Gastrocnemius medialis (tissue), 4 donors: Measurements from ENCODE around the gene CABCOCO1. TPM values are rescaled to one million over a fixed set of nuclear protein-coding genes. Genes with fewer than 3 reads are reported as not detected.

Experiments
- ATAC-seq, 2 donors: fragments of 150-250 bp; one replicate each; pipeline ENCODE4 v1.9.1; 2016
- DNase-seq, 2 donors: peaks; one replicate each; pipeline ENCODE4 v3.0.0-alpha.2; 2019
- H3K27ac ChIP-seq, 4 donors: fragments of 200-600 bp; sonication (generic); 1 replicate in 1 of 4; 2 replicates in 3 of 4; pipeline ENCODE4 v1.5.1; 2016 to 2018; ENCODE audit warnings: mild to moderate bottlenecking in 2 of 4, moderate library complexity in 1 of 4
- H3K27me3 ChIP-seq, 3 donors: fragments of 200-600 bp; sonication (generic) in 2 of 3; 1 replicate in 1 of 3; 2 replicates in 2 of 3; pipeline versions ENCODE4 v1.5.1 to v1.6.0; 2016 to 2019; ENCODE audit warnings: mild to moderate bottlenecking in 1 of 3, moderate library complexity in 1 of 3
- H3K36me3 ChIP-seq, 2 donors: fragments of 200-600 bp; sonication (generic) in 1 of 2; one replicate each; pipeline ENCODE4 v1.5.1; 2017 to 2018
- H3K4me1 ChIP-seq, 2 donors: fragments of 200-600 bp; sonication (generic) in 1 of 2; one replicate each; pipeline ENCODE4 v1.5.1; 2016 to 2017; ENCODE audit warnings: mild to moderate bottlenecking in 2 of 2
- H3K4me3 ChIP-seq, 4 donors: fragments of 200-600 bp; sonication (generic) in 3 of 4; 1 replicate in 1 of 4; 2 replicates in 3 of 4; pipeline ENCODE4 v1.5.1; 2016 to 2019; ENCODE audit warnings: mild to moderate bottlenecking in 2 of 4
- H3K9me3 ChIP-seq, 3 donors: fragments of 200-600 bp; sonication (generic) in 2 of 3; 1 replicate in 1 of 3; 2 replicates in 2 of 3; pipeline ENCODE4 v1.5.1; 2016 to 2019
- POLR2A ChIP-seq, 2 donors: fragments of 450-650 bp; IDR thresholded peaks; one replicate each; pipeline ENCODE4 v1.6.1; 2017; ENCODE audit warnings: antibody characterized with exemption in 2 of 2, mild to moderate bottlenecking in 2 of 2, moderate library complexity in 2 of 2
- in situ Hi-C, 4 donors: fragments of 200-750 bp; cut with MboI; loops; one replicate each; pipeline versions ENCODE4 v1.15.0 to v1.8.0; 2017; ENCODE audit warnings: low sequenced_read_pairs in 4 of 4
- intact Hi-C: fragments of 100-400 bp; cut with DNase I; formaldehyde crosslinking; loops from one replicate; pipeline ENCODE4 v1.15.1; 2023; ENCODE audit warnings: low total_unique reads
- total RNA-seq, 4 donors: library from RNA; depleted of rRNA; stranded (reverse); fragments of >200 nt; gene quantifications; one replicate each; pipeline versions ENCODE4 v1.1.0 to v1.2.3, GENCODE V29; 2016
- TF ChIP-seq, protein P1 (sequence below), 5 experiments: fragments of 450-650 bp in 3 of 5; fragments of 200-600 bp in 2 of 5; sonication (generic) in 2 of 5; IDR thresholded peaks in 4 of 5; conservative IDR thresholded peaks in 1 of 5; 1 replicate in 4 of 5; 2 replicates in 1 of 5; pipeline ENCODE4 v1.5.1; 2016 to 2019; ENCODE audit warnings: antibody characterized with exemption in 5 of 5, mild to moderate bottlenecking in 3 of 5, moderate library complexity in 3 of 5

Gene CABCOCO1
- total RNA-seq, 4 donors from 2014 or later: not detected

DNA sequence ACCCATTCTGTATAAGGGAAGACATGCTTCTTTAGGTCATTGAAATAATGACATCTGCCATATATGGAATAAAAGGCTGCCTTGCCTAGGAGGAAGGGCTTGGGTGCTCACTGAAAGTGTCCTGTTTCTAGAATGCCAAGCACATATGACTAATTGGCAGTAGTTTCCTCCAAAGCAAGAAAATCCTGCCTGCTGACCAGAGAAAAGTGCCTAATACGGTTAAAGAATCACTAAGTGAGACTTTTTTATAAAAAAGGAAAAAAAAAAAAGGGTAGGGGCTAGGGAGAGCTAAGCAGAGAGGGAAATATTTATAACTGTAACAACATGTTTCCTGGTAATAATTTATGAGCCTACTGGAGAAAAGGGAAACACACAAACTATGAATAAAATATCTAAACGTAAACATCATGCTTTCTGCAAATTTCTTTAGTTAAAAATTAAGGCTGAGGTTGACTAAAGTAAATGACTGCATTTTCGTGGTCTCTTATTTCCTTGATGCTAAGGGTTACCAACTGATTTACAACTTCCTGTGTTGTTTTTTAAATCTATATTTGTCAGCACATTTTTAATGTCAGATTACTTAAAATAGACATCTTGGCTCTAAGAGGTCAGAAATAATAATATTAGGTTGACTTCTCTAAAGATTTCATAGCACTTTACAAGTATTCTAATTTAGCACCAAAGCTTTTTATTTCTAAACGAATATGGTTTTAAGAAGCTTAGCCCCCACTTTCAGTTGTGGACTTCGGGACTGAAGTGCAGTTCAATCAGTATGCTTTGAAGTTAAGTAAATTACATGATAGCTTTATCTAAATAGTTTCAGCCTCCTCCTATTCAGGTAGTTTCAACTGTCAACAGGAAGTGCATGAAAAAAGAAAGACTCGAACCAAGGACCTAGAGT lies 89.6 kb downstream of the CABCOCO1 start:
- no peak for TF ChIP-seq POLR2A (IDR thresholded peaks at IDR 0.05)
- TF ChIP-seq, protein P1, sequence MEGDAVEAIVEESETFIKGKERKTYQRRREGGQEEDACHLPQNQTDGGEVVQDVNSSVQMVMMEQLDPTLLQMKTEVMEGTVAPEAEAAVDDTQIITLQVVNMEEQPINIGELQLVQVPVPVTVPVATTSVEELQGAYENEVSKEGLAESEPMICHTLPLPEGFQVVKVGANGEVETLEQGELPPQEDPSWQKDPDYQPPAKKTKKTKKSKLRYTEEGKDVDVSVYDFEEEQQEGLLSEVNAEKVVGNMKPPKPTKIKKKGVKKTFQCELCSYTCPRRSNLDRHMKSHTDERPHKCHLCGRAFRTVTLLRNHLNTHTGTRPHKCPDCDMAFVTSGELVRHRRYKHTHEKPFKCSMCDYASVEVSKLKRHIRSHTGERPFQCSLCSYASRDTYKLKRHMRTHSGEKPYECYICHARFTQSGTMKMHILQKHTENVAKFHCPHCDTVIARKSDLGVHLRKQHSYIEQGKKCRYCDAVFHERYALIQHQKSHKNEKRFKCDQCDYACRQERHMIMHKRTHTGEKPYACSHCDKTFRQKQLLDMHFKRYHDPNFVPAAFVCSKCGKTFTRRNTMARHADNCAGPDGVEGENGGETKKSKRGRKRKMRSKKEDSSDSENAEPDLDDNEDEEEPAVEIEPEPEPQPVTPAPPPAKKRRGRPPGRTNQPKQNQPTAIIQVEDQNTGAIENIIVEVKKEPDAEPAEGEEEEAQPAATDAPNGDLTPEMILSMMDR (IDR thresholded peaks at IDR 0.05 in 4 of 5, conservative IDR thresholded peaks at IDR 0.05 in 1 of 5): no peak
- H3K9me3 ChIP-seq: no peaks in the 10 kb centered on the region
- no peaks in the 10 kb centered on the region for H3K36me3 ChIP-seq
- no peaks in the 10 kb centered on the region for H3K27me3 ChIP-seq
- ATAC-seq (no peak), DNase-seq (no peak)
- no peak overlapping the region for H3K4me3 ChIP-seq
- intact Hi-C loops: no loop called here
- no peak overlapping the region for H3K27ac ChIP-seq
- in situ Hi-C loops: no loop called here
- H3K4me1 ChIP-seq: peaks cover 4 to 22% of the 10 kb centered on the region in 2 donors

DNA sequence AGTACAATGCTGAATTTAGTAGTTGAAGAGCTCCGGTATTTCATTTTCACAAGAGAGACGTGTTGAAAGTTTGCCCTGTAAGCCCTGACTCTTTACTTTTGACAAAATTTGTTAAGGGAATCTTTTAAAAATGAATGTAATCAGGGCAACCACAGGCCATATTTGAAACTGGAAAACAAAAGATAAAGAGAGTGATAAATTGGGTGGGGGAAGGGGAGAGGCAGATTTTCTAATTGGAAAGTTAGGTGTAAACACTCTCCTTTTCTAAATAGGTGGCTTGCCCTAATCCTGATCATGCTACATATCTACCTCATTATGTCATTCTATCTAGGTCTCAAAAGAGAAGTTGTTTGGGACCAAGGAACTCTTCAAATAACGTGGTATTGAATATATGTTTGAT lies 90.7 kb downstream of the CABCOCO1 start:
- Histone ChIP-seq H3K4me1 (peaks cover 4 to 22% of the 10 kb centered on the region in 2 donors), H3K27ac (no peak overlapping the region), H3K4me3 (no peak overlapping the region), H3K9me3 (no peaks in the 10 kb centered on the region), H3K27me3 (no peaks in the 10 kb centered on the region), H3K36me3 (no peaks in the 10 kb centered on the region)
- in situ Hi-C loops: no loop called here
- intact Hi-C loops: no loop called here
- ATAC-seq: no peak
- TF ChIP-seq, protein P1 (IDR thresholded peaks at IDR 0.05 in 4 of 5, conservative IDR thresholded peaks at IDR 0.05 in 1 of 5): no peak
- TF ChIP-seq POLR2A (IDR thresholded peaks at IDR 0.05): no peak
- no peak for DNase-seq

DNA sequence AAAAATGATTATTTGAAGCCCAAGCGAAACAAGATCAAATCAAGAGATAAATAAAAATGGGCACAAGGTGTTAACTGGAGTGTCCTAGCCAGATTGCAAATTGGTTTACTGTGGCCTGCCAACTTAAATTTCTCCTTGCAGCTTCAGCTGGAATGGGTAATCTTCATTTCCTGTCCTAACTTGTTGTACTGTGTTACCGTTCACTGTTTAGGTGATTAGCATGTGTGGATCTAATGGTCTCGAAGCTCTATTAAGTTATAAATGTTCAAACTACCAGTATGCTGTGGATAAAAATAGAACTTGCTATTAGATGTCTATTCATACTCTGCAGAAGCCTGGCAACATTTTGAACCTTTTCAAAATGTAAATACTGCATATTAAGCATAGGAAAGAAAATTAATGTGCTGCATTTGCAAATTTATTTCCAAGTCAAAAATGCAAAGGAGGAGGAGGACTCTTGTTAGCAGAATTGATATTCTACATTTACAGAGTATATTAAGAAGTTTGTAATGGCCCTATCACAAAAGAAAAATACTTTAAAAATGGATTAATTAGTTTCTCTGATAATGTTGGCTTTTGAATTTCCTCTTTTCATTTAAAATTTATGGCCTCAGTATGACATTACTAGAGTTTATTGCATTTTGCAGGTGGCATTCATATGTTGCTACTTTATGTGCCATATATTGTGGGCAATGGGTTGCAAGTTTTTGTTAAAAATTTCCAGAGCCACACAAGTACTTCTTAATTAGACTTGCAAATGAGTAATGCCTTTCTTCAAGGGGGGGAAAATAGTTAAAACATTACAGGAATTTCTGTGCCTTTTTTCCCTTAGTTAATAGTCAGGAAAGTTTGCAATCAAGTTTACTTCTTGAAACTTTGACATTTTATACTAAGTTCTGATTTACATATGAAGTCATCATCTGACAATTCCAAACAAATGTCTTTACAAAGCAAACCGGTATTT lies 92.1 kb downstream of the CABCOCO1 start:
- Histone ChIP-seq H3K27ac (no peak overlapping the region), H3K4me1 (peaks cover 4 to 22% of the 10 kb centered on the region in 2 donors), H3K9me3 (no peaks in the 10 kb centered on the region), H3K4me3 (no peak overlapping the region), H3K36me3 (no peaks in the 10 kb centered on the region), H3K27me3 (no peaks in the 10 kb centered on the region)
- intact Hi-C loops: no loop called here
- in situ Hi-C loops: no loop called here
- TF ChIP-seq POLR2A (IDR thresholded peaks at IDR 0.05): no peak
- TF ChIP-seq, protein P1 (IDR thresholded peaks at IDR 0.05 in 4 of 5, conservative IDR thresholded peaks at IDR 0.05 in 1 of 5): no peak
- DNase-seq (no peak), ATAC-seq (no peak)

DNA sequence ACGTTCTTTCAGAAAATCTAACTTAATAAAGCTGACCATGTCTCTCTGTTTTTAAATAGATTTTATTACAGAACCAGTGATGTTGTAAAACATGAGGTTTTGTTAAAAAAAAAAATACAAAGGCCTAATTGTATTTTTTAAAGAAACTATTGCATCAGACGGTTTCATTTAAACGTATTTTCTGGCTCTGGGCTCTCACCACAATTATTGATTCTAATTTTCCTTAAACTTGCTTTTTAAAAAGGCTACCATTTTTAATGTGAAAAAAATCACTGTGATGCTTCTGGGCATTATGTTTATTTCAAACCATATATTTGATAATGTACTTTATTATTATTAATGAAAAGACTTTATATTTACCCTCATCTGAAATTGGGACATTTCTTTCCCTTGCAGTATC lies 94.3 kb downstream of the CABCOCO1 start:
- H3K4me3 ChIP-seq: no peak overlapping the region
- no peak overlapping the region for H3K27ac ChIP-seq
- ATAC-seq: no peak
- DNase-seq: no peak
- in situ Hi-C loops (no loop called here), intact Hi-C loops (no loop called here)
- no peak for TF ChIP-seq POLR2A (IDR thresholded peaks at IDR 0.05)
- TF ChIP-seq, protein P1 (IDR thresholded peaks at IDR 0.05 in 4 of 5, conservative IDR thresholded peaks at IDR 0.05 in 1 of 5): no peak
- H3K27me3 ChIP-seq: no peaks in the 10 kb centered on the region
- H3K4me1 ChIP-seq: peaks cover 4 to 14% of the 10 kb centered on the region in 2 donors
- H3K36me3 ChIP-seq: no peaks in the 10 kb centered on the region
- H3K9me3 ChIP-seq: no peaks in the 10 kb centered on the region
